ENCODE measurements around the gene HRH3. TPM values are rescaled to one million over a fixed set of nuclear protein-coding genes. Genes with fewer than 3 reads are reported as not detected.

The HRH3 gene
- total RNA-seq, 1 donor from 2014 or later, result not detected

DNA sequence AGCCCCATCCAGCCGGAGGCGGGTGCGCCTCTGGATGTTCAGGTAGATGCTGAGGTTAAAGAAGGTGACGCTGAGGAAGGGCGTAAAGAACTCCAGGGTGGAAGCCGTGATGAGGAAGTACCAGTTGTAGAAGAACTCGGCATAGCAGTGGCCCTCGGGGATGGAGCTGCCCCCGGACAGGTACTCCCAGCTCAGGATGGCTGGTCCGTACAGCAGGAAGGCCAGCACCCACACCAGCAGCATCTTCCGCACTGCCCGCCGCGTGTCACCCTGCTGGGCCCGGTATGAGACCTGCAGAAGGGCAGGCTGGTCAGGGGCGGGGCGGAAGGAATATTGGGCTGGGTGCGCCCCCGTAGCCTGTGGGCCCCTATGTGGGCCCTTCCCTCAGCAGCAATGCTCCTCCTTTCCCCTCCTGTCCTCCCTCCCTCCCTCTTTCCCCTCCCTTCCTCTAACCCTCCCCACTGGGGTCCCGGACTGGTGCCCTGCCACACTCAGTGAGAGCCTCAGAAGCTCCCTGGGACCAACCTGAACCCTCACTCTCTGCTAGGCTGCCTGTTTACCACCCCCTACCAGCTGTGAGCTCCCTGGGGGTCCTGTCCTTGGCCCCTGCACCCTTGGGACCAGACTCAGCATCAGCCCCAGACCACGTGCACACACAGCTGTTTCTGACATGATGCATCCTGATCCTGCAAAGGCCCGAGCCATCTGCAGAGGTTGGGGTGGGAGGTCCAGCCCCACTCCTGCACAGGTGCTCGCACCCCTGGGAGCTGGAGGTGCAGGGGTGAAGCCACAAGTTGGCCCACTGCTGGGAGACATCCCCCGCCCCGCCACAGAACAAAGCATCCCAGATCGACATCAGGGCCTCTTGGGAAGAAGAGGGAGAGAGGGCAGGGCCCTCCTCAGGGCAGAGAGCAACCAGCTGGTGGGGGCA is 3.2 kb downstream of the HRH3 start:
- ATAC-seq, result no peak
- no peak for DNase-seq (ENCODE audit: low spot score)

DNA sequence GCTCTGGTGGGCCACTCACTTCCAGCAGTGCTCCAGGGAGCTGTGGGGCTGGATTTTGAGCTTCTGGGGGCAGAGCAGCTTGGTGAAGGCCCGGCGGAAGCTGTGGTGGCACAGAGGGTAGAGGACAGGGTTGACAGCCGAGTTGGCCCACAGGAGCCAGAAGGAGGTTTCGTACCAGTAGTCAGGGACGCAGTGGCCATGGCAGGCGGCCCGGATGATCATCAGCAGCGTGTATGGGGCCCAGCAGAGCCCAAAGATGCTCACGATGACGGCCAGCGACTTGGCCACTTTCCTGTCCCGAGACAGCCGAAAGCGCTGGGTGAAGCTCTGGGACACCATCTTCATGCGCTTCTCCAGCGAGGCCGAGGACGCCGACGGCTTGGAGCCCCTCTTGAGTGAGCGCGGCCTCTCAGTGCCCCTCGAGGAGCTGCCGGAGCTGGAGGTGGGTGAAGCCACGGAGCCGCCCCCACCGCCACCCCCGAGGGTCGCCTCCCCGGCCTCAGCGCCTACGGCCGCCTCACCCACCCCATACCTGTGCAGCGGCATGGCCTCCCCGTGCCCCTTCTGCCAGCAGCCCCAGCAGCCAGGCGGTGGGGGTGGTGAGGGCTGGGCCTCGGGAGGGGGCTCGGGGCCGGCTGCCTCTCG is 4.0 kb downstream of the HRH3 start:
- ATAC-seq (no peak), DNase-seq (ENCODE audit: low spot score) (no peak)

DNA sequence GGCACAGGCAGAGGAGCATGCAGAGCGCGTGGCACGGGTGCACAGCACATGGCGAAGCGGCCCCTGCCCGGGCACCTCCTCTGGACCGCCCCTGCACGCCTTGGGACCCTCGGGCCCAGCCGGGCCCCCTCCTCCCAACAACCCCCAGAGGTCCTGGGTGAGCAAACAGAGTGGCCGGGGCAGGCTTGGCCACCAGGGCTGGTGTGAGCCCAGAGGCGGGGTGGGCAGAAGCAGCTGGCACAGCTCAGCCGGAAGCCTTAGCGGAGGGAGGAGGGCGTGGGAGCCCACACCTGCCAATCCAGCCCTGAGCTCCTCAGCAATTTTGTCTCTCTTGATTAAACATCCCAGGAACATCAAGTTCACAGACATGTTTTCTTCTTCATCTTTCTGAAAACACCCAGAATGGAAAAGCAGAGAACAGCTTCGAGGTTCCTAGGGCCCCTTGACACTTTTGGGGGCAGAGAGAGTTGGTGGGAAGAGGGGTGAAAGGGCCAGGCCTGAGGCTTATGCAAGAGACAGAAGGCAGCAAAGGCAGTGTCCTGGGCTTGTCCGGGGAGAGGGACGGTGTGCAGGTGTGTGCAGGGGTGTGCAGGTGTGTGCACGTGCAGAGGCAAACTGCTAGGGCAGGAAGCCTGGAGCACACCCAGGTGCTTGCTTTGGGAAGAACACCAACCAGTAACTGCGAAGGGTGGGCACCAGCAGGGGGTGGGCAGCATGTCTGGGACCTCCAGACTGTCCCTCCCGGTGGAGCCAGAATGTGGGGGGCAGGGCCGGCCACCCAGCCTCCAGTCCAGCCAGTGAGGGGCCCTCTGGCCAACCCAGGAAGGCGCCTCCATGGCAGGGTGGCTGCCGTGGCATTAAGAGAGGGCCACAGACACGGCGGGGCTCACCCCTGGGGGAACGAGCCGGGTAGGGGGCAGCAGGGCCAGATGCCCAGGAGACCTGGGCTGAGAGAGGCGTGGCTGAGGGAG is 4.8 kb downstream of the HRH3 start:
- ATAC-seq (no peak), DNase-seq (ENCODE audit: low spot score) (no peak)

DNA sequence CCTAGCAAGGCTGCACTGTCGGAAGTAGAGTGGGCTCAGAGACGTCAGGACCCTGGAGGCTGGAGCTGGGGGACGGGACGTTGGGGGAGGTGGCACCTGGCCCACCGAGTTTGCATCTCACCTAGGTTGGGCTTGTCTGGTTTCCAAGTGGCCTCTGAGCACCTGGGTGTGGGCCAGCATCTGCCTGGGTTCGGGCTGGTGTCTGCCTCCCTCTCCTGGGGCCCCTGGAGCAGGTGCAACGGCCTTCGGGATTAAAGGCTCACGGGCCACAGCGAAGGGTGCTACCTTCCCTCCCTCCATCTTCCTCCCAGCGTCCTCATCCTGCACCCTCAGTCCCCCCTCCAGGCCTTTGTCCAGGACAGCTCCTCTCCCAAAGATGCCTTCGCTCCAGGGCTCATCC is 6.0 kb downstream of the HRH3 start:
- peak; percentile 43 for ATAC-seq
- no peak for DNase-seq (ENCODE audit: low spot score)

DNA sequence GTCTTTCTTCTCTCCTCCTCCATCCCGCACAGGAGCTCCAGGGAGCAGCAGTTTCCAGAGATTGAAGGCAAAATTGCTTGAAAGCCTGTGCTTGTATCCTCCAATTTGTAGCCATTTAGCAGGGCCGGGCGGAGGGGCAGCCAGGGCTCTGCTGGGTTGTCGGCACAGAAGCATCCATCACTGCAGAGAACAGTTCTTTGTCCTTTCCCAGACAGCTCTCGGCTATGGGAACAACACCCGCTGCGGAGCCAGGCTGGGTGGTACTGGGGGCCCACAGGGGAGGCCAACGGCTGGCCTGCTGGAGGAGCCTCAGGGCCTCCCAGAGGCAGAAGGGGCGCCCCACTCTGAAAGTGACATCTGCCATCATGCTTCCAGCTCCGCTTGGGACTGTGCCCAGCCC is 7.8 kb downstream of the HRH3 start:
- DNase-seq (ENCODE audit: low spot score) (no peak), ATAC-seq (no peak)

DNA sequence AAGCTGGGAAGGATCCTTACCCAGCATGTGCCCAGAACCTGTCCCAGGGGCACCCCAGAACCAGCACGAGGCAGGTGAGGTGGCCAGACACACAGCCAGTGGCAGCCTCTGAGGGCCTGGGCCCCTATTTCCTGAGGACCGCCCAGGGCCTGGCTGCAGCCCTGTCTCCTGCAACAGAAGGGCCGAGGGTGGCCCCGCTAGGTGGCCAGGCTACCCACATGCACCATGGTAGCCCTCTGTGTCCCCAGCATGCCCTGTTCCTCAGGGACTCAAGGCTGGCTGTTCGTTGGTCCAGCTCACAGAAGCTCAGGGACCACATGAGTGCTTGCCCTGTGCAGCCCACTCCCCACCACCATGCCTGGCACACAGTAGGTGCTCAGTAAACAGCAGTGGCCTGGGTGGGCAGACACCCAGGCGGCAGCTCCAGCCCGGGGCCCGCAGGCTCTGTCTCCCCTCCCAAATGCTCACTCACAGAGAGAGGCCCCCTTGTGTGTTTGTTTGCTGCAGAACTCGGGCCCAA is 8.2 kb downstream of the HRH3 start:
- ATAC-seq, result no peak

DNA sequence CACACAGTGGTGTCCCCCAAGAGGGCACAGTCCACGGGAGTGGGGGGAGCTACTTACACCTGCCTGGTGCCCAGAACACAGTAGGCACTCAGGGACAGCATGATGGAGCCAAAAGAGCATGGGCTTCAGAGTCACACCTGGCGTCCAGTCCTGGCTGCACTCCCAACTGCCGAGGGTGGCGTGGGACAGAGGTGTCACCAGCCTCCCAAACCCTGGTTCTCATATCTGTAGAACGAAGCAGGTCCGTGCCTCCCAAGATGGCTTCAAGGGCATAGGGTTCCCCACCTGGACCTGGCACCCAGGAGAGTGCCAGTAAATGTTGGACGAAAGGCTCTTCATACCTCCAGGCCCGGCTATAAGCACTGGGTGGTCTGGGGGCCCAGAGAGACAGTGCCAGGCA is 8.9 kb downstream of the HRH3 start:
- DNase-seq (ENCODE audit: low spot score), result no peak
- no peak for ATAC-seq

More for the DNA sequence above, 8.2 kb downstream of the HRH3 start:
- DNase-seq (ENCODE audit: low spot score), result no peak

DNA sequence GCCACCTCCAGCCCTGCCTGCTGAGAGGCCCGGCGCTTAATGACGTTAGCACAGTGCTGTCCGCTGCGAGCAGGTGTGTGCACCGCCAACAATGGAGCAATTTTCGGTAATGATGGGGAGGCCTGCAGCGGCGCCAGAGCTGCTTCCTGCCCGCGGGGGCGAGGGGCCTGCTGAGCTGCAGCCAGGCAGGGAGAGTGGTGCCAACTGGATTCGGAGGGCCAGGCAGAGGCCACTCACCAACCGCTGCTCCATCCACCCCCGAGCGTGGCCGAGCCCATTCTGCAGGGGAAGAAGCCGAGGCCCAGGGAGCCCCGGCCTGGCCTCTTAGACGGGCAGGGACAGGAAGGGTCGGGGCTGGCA is 9.6 kb downstream of the HRH3 start:
- ATAC-seq (no peak), DNase-seq (ENCODE audit: low spot score) (no peak)

DNA sequence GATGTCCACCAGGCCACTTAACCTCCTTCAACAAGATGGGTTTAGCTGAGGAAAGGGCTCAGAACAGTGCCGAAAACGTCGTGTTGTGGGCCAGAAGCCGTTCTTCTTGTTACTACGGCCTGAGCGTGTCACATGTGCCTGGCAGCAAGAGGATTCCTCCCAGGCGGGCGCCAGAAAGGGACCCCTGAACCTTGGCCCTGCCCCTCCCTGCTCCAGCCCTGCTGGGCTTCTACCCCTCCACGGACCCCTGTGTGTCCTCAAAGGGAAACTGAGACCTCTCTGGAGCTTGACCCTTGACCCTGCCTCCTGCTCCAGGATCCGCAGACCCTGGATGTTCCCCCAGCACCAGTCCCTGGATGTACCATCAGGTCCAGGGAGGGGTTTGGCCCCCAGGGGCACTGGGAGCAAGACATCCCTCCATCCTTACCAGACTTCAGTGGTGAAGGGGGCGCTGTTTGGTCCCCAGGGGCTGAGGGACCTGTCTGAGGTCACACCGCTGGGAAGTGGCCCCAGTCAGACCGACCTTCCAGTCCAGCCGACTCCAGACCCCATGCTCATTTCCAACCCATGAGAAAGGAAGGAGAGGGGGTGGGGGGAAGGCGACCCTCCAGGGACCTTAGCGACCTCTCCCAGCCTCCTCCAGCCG is 10.1 kb downstream of the HRH3 start:
- no peak for ATAC-seq
- DNase-seq (ENCODE audit: low spot score), result no peak

DNA sequence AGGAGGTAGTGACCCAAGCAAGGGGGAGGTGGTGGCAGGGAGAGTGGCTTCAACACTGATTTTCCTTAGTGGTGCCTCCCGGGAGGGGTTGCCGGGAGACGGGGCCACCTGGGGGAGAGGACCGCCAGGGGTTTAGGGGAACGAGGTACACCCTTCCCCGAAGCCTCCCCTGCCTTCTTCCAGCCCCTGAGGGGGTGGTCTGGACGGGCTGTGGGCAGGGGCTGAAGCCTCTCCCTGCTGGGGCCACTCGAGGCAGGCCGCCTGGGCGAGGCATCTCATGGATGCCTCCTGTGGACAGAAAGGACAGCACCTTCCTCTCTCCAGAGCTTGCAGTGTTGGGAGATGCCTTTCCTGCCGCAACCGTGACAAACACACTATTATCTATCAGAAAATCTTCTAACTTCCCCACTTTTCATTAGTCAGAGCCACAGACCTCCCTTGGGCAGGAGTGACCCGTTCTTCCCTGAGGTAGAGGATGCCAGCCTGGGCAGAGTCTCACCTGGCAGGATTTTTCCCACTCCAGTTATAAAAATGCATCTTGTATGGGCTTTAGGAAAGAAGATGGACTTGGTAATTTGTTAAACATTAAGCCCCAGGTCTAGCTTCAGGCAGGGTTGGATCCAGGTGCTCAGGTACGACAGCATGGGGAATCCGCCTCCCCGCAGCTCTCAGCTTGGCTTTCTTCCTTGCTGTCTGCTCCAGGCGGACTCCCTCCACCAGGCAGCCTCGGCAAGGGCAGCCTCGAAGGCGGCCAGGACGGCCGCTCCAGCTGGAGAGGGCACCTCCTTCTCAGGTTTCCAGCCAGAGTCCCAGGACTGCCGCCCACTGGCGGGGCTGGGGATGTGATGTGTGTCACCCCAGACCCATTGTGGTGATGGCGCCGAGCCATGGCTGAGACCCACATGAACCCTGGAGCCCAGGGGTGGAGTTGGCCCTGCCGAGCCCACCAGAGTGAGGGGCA is 11.0 kb downstream of the HRH3 start:
- no peak for DNase-seq (ENCODE audit: low spot score)
- ATAC-seq, result peak; percentile 10

DNA sequence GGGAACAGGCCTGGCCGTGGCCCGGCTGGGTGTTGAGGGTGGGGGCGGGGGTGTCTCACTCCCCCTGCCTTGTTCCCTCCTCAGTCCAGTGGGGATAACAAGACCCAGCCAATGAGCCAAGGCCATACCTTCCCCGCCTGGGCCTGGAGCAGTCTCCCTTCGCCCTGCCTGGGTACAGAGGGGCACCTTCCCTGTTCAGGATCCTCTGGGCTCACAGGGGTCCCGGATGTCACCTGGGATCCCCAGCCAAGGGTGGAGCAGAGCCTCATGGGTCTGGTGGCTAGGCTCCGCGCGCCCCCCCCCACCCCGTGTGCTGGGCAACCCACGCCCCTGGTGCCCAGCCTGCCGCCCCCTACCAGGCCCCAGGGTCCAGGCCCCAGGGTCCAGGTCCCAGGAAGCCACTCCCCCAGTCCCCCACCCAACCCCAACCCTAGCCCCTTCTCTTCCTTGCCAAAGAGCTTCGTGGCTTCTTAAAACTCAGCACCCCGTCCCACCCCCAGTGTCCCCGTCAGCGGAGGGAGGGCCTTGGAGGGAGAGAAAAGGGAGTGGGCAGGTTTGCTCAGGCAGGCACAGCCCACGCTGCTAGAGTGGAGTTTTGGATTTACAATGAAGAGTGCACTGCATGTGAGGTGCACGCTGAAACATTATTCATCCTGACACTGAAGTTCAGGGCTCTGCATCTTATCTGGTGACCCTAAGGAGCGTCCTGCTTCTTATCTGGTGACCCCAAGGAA is 11.8 kb downstream of the HRH3 start:
- ATAC-seq (no peak), DNase-seq (ENCODE audit: low spot score) (no peak)

DNA sequence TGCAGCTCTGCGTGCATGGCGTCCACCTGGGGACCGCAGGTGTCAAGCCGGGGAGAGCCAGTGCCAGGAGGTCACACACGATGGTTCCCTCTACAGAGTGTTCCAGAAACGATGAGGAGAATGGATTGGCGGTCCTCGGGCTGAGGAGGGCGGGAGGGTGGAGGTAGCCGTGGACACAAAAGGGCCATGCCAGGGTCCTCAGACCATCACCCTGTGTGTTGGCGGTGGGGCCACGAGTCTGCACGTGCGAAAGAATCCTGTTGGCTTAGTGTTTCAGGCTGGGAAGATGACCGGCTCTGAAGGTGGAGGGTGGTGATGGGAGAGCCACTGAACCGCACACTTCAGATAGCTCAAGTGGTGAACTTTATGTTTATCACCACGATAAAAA is 13.7 kb downstream of the HRH3 start:
- no peak for DNase-seq (ENCODE audit: low spot score)
- no peak for ATAC-seq

DNA sequence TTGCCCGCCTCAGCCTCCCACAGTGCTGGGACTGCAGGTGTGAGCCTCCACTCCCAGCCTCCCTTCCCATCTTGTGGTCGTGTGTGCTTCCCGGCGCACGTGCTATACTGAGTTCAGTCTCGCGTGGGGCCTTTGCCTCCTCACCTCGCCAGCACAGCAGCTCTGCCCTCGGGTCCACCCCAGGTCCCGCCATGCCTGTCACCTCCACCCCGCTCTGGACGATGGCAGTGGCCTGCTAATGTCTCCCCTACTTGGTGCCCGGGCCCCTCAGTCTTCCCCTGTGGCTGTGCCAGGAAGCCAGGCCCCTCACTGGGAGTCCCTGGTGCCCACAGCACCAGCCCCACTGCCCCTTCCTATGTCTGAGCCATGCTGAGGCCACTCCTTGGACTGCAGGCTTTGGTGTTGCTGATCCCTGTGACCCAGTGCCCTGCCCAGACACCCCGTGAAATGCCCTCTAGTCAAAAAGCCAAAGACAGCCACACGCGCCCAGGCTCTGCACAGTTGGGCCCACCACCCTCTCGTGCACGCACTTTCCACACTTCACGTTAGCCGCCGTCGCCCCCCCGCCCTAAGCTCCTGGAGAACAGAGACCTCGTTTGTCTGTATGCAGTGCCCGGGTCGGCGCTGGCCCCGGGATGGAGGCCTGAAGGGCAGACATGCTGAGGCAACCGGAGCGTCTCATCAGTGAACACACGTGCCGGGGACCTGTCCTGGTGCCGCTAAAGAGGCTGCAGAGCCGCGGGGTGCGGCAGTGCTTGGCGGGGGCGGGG is 14.3 kb downstream of the HRH3 start:
- ATAC-seq (no peak), DNase-seq (ENCODE audit: low spot score) (no peak)

DNA sequence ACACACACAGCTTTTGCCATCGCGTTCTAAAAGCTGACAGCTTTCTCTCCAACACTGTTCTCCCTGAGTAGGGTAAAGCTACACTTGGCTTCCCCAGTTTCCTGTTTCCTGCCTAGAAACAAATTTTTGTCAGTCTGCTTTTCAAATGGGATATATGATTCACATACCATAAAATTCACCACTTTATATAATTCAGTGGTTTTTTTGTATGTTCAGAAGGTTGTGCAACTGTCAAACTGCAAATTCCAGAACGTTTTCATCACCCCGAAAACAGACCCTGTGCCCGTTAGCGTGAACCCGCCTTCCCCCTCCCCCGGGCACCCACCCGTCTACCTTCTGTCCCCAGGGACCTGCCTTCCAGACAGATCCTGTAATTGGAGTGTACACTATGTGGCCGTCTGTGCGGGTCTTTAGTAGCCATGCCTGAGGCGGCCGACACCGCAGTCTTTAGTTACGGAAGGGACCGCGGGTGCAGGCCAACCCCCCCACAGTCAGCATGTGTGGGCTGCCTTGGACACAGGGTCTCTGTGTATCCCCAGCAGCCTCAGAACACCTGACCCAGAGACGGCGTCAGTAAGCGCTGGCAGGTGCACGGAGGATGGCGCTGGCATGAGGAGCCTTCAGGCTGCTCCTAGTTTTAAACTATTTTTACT is 16.6 kb downstream of the HRH3 start:
- no peak for ATAC-seq
- DNase-seq (ENCODE audit: low spot score), result no peak

DNA sequence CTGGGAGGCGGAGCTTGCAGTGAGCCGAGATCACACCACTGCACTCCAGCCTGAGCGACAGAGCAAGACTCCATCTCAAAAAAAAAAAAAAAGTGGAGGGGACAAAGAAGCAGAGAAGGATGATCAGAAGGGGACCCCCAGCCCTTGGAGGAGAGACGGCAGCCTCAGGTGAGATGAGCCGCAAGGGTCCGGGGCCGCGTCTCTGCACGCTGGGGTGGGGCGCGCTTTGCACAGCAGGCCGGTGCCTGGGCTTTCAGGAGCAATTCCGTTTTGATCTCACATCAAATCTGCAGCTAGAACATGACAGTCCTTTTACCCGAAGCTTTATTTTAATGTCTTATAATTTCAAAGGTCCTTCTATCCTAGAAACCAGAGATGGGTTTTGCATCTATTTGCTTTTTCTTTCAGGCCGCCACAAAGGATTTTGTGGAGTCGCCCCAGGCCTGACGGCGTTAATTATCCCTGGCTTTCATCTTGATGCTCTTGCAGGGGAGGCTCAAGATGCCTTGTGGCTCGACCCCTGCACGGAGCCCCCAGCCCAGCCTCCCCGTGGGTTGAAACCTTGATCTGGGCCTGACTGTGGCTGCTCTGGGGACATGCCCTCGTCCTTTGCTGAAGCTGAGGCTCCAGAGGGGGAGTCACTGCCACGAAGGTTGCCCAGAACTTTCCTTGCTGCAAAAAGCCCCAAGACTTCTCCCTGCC is 17.3 kb downstream of the HRH3 start:
- DNase-seq (ENCODE audit: low spot score), result no peak
- ATAC-seq, result no peak

DNA sequence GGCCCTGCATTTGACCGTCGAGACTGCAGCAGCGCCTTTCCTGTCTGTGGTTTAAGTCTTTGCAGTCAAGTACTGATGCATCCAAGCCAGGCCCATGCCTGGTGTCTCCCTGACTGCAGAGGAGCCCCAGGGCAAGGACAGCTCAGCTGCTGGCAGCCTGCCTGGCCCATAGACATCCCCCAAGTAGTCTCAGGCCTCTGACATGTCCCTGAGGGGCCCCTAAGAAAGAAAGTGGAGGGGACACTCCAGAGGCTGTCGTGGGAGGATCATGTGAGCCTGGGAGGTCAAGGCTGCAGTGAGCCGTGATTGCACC is 18.0 kb downstream of the HRH3 start:
- DNase-seq (ENCODE audit: low spot score), result no peak
- no peak for ATAC-seq

All from left lobe of liver (tissue), 2 donors.